Measurements from ENCODE around the gene KDELR3.

Gene KDELR3

DNA sequence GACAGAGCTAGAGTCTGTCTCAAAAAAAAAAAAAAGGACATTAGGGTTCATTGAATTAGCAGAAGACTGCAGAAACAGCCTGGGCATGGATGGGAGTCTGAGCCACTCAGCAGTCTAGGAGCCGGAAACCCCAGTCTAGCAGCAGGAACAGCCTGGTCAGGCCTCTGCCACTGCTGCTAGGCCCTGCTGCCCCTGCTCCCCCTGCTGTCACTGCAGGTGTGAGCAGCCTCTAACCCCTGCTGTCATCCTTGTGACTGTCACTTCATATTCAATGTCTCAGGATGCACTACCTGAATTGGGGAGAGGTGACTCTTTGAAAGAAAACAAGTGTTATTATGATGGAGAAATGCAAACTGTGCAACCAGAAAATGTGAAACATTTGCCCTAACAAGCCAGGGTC lies 45.2 kb downstream of the KDELR3 start:
- Histone ChIP-seq H3K4me1 (ENCODE audit: control insufficient read depth, low read depth, low read length) (peaks cover 9% of the 10 kb centered on the region), H3K27me3 (ENCODE audit: control insufficient read depth, insufficient read depth, low read length) (no peaks in the 10 kb centered on the region), H3K36me3 (ENCODE audit: control insufficient read depth, low read depth, low read length) (no peaks in the 10 kb centered on the region), H3K9me3 (ENCODE audit: control insufficient read depth, low read depth, low read length) (no peaks in the 10 kb centered on the region), H3K4me3 (ENCODE audit: low read length) (no peak overlapping the region), H3K27ac (ENCODE audit: low read length) (no peak overlapping the region), H3K9ac (ENCODE audit: low read length) (no peak overlapping the region)

DNA sequence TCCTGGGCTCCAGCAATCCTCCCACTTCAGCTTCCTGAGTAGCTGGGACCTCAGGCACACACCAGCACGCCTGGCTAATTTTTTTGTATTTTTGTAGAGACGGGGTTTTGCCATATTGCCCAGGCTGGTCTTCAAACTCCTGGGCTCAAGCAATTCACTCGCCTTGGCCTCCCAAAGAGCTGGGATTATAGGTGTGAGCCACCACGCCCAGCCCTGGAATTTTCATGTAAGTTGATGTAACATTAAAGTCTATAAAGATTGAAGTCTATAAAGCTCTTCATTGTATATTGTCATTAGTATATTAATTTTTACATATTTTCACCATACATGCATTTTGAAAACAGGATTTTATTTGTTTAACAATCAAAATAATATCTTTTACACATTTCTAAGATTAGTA lies 50.7 kb downstream of the KDELR3 start:
- H3K4me3 ChIP-seq (ENCODE audit: low read length) = no peak overlapping the region
- H3K27me3 ChIP-seq (ENCODE audit: control insufficient read depth, insufficient read depth, low read length) = no peaks in the 10 kb centered on the region

DNA sequence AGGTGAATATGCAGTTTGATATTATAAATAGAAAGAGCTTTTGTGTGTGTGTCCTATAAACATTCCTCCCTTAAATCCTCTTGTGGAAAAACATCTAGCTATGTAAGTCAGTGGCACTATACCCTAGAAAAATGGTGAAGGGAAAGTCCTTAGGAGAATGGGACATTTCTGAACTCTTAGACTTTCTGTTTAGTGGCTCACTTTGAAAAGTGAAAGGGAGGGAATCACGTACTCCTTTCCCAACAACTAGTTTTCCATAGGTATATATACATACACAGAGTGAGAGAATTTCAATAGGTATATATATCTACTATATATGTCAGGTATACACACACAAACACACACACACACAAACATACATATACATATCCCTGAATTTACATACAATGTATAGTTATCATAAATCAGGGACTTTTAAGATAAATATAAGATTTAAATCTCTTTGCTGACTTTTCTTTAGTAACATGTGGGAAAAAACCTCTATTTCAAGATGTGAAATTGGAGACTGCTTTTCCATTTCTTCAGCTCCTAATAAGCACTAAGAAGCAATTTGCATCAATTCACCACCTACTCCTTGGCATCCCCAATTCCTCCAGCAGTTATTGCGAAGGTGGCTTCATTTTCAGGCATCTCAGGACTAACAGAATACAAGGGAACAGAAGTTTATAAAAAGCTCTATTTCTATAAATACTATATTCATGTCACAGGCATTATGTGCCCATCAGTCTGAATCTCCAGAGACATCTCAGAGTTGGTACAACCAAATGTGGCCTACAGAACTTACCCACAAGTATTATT lies 51.8 kb downstream of the KDELR3 start:
- no peak overlapping the region for H3K27ac ChIP-seq (ENCODE audit: low read length)
- H3K27me3 ChIP-seq (ENCODE audit: control insufficient read depth, insufficient read depth, low read length) = no peaks in the 10 kb centered on the region
- H3K4me3 ChIP-seq (ENCODE audit: low read length) = no peak overlapping the region
- no peaks in the 10 kb centered on the region for H3K36me3 ChIP-seq (ENCODE audit: control insufficient read depth, low read depth, low read length)
- H3K9ac ChIP-seq (ENCODE audit: low read length) = no peak overlapping the region
- H3K4me1 ChIP-seq (ENCODE audit: control insufficient read depth, low read depth, low read length) = no peaks in the 10 kb centered on the region
- no peaks in the 10 kb centered on the region for H3K9me3 ChIP-seq (ENCODE audit: control insufficient read depth, low read depth, low read length)

More for the DNA sequence above, 50.7 kb downstream of the KDELR3 start:
- Histone ChIP-seq H3K27ac (ENCODE audit: low read length) (no peak overlapping the region), H3K9me3 (ENCODE audit: control insufficient read depth, low read depth, low read length) (no peaks in the 10 kb centered on the region), H3K4me1 (ENCODE audit: control insufficient read depth, low read depth, low read length) (peaks cover 4% of the 10 kb centered on the region), H3K36me3 (ENCODE audit: control insufficient read depth, low read depth, low read length) (no peaks in the 10 kb centered on the region), H3K9ac (ENCODE audit: low read length) (no peak overlapping the region)

DNA sequence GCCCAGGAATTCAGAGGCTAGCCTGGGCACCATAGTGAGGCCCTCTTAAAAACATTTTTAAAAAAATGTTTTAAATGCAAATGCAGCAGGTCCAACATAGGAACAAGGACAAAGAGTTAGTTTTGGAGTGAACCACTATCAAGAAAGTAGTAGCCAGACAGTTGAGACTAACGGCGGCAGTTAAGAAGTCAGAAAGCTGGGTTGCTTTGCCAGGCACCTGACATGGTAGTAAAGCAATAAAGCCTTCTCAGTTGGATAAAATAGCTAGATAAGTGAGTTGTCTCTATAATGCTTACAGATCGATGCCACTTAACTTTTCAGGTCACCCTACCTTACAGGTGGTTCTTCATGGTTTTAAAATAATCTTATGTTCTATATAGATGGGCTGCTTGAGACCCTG lies 55.1 kb downstream of the KDELR3 start:
- no peak overlapping the region for H3K27ac ChIP-seq (ENCODE audit: low read length)
- H3K9me3 ChIP-seq (ENCODE audit: control insufficient read depth, low read depth, low read length) = no peaks in the 10 kb centered on the region
- H3K4me3 ChIP-seq (ENCODE audit: low read length) = no peak overlapping the region
- H3K36me3 ChIP-seq (ENCODE audit: control insufficient read depth, low read depth, low read length) = no peaks in the 10 kb centered on the region
- no peaks in the 10 kb centered on the region for H3K27me3 ChIP-seq (ENCODE audit: control insufficient read depth, insufficient read depth, low read length)
- H3K4me1 ChIP-seq (ENCODE audit: control insufficient read depth, low read depth, low read length) = no peaks in the 10 kb centered on the region
- no peak overlapping the region for H3K9ac ChIP-seq (ENCODE audit: low read length)

DNA sequence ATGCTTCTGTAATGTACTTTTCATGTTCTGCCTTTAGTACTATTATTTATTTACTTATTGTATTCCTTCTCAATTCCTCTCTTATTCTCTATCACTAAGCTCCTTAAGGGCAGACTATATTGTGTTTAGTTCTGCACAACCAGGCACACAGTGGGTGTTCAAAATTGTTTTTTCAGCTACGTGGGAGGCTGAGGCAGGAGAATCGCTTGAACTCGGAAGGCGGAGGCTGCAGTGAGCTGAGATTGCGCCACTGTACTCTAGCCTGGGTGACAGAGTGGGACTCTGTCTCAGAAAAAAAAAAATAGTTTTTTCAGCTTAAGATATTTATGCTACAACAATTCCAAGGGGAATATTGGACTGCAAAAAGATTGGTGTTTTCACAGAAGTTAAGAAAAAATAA lies 55.6 kb downstream of the KDELR3 start:
- Histone ChIP-seq H3K9ac (ENCODE audit: low read length) (no peak overlapping the region), H3K36me3 (ENCODE audit: control insufficient read depth, low read depth, low read length) (no peaks in the 10 kb centered on the region), H3K4me3 (ENCODE audit: low read length) (no peak overlapping the region), H3K4me1 (ENCODE audit: control insufficient read depth, low read depth, low read length) (no peaks in the 10 kb centered on the region), H3K27ac (ENCODE audit: low read length) (no peak overlapping the region), H3K27me3 (ENCODE audit: control insufficient read depth, insufficient read depth, low read length) (no peaks in the 10 kb centered on the region), H3K9me3 (ENCODE audit: control insufficient read depth, low read depth, low read length) (no peaks in the 10 kb centered on the region)

DNA sequence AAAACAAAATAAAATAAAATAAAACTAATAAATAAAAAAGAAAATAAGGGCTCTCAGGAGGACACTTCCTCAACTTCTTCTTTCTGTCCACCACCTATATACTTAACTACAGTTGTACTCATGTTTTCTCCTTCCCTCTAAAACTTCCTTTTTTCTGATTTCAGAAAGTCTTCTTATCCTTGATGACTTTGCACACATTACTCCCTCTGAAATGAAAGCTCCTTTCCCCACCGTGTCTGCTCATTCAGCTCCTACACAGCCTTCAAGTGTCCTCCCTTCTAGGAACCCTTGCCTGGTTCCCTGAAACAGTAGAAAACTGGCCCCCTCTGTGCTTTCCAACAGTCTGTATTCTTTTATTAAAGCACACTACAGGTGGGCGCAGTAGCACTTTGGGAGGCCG lies 56.5 kb downstream of the KDELR3 start:
- H3K36me3 ChIP-seq (ENCODE audit: control insufficient read depth, low read depth, low read length) = no peaks in the 10 kb centered on the region
- no peak overlapping the region for H3K9ac ChIP-seq (ENCODE audit: low read length)
- H3K4me3 ChIP-seq (ENCODE audit: low read length) = no peak overlapping the region
- no peaks in the 10 kb centered on the region for H3K4me1 ChIP-seq (ENCODE audit: control insufficient read depth, low read depth, low read length)
- no peaks in the 10 kb centered on the region for H3K27me3 ChIP-seq (ENCODE audit: control insufficient read depth, insufficient read depth, low read length)
- H3K9me3 ChIP-seq (ENCODE audit: control insufficient read depth, low read depth, low read length) = no peaks in the 10 kb centered on the region
- H3K27ac ChIP-seq (ENCODE audit: low read length) = no peak overlapping the region

DNA sequence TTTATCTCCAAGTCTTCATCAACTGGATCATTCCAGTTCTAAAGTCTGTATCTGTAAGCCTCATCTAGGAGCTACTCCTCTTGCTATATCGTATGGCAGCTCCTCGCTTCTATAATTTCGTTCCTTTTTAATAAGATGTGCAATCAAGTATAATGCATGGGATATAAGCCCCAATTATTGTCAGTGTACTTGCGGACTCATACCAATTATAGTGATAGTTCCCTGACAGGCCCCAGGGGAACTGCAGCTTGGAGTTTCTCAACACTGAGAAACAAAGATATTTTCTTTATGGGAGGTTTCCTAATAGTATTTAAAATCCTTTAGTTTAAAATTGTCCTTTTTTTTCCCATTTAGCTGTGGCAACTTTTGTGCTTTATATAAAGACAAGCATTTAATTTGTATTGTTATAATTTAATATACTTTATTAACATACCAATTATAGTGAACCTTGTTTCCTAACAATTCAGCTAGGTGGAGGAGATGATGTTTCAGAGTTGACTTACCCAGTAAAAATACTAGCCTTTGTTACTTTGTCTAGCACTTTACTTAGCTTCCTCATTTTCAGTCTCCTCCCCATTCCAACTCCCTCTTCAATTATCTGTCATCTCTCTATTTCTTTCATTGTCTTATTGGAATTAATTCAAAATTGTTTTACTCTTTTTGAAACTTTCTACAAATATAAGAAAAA lies 63.5 kb downstream of the KDELR3 start:
- Histone ChIP-seq H3K9me3 (ENCODE audit: control insufficient read depth, low read depth, low read length) (no peaks in the 10 kb centered on the region), H3K36me3 (ENCODE audit: control insufficient read depth, low read depth, low read length) (no peaks in the 10 kb centered on the region), H3K27me3 (ENCODE audit: control insufficient read depth, insufficient read depth, low read length) (no peaks in the 10 kb centered on the region), H3K4me1 (ENCODE audit: control insufficient read depth, low read depth, low read length) (no peaks in the 10 kb centered on the region), H3K27ac (ENCODE audit: low read length) (no peak overlapping the region), H3K4me3 (ENCODE audit: low read length) (no peak overlapping the region), H3K9ac (ENCODE audit: low read length) (no peak overlapping the region)
